ENCODE results near the gene ZNF462.
"Not testable (repeated sequence)": the region's sequence is repeated elsewhere in the genome, so short reads cannot be mapped to it uniquely, and the experiment has no call there.

The ZNF462 gene

GRCh38 chr9:106846857-106847256, 16.1 kb upstream of the ZNF462 start:
- DNase-seq, result no peak
- TF ChIP-seq POLR2A (IDR thresholded peaks at IDR 0.05; ENCODE audit: low read length) (no peak), GATA1 (IDR thresholded peaks at IDR 0.05; ENCODE audit: low read depth, low read length) (no peak)

DNA sequence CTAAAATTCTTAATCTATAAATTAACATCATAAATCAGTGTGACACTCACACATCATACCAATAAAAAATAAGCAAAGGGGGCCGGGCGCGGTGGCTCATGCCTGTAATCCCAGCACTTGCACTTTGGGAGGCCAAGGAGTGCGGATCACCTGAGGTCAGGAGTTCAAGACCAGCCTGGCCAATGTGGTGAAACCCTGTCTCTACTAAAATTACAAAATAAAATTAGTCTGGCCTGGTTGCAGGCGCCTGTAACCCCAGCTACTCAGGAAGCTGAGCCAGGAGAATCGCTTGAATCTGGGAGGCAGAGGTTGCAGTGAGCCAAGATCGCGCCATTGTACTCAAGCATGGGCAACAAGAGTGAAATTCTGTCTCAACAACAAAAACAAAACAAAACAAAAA, 11.3 kb upstream of the ZNF462 start:
- not testable (repeated sequence) for DNase-seq

- no peak for TF ChIP-seq GATA1 (IDR thresholded peaks at IDR 0.05; ENCODE audit: low read depth, low read length)
- DNase-seq, result no peak
Observed at GRCh38 chr9:106857811-106858470, 5.0 kb upstream of the ZNF462 start.

DNA sequence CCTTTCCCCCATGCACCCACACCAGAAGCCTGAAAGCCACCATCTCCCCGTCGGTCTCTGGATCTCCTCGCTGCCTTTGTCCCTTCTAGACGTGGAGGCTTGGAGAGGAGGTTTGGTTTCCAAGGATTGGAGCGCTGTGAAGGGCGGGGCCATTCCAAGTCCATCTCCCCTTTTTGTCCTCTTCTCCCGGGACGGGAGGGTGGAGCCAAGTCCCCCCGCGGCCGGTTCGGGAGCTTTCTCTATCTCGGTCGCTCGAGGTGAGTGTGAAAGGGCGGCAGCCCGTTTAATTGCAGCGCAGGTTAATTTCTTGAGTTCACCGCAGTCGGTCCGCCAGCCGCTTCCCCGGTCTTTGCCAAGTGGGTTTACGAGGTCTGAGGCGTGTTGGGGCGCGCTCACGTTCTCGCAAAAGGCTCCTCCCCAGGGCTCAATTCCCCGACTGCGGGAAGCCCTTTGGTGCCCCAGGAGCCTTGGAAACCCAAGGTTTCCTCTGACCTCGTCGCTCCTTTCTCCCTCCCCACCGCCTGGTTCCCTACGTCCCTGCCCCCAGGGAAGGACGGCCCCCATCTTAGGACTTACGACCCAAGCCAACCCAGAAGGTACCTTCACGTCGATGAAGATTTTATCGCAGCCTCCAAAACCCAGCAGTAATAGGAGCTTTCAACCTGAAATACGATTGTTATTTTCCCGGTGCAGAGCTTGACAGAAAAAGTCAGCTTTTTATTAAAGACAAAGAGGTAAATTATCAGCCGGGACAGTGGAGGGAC, 2.8 kb upstream of the ZNF462 start:
- DNase-seq, result no peak

DNA sequence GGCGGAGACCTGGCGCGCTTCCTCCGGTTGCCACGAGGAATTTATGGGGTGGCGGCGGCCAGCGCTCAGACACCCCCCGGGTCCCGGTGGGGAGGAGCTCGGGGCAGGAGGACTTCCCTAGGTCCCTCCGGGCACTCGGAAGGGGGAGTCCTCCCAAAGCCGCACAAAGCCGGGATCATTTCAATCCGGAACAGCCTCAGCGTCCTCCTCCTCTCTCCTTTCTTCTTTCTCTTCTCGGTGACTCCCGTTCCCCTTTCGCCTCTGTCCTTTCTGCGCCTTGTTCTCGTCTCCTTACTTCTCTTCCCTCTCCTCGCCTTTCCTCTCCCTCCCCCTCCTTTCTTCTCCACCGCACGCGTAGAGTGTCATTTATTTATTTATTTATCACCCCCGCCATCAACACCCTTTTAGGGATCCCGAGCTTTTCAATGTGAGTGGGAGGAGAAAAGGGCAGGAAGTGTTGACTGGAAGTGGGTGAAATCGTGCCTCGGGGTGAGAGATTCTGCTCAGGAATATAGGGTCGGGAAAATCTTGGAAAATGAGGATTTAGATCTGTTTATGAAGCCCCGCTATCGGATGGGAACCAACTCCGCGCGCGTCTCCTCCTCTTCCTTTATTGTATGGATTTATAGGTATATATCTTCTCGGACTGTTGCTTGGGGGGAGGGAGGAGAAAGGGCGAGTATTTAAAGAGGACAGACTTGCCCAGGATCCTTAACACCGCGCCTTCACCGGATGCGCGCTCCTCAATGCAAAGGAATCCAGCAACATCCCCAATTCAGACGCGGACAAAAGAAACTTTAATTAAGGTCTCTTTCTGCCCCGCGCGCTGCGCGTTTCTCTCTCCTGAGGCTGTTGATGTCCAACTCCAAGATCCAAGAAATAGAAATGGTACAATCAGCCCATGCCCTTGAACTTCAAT, 2.0 kb upstream of the ZNF462 start:
- no peak for DNase-seq
- TF ChIP-seq POLR2A (IDR thresholded peaks at IDR 0.05; ENCODE audit: low read length) (no peak), GATA1 (IDR thresholded peaks at IDR 0.05; ENCODE audit: low read depth, low read length) (no peak)

More for the DNA sequence above, 2.8 kb upstream of the ZNF462 start:
- no peak for TF ChIP-seq GATA1 (IDR thresholded peaks at IDR 0.05; ENCODE audit: low read depth, low read length)
- no peak for TF ChIP-seq POLR2A (IDR thresholded peaks at IDR 0.05; ENCODE audit: low read length)

DNA sequence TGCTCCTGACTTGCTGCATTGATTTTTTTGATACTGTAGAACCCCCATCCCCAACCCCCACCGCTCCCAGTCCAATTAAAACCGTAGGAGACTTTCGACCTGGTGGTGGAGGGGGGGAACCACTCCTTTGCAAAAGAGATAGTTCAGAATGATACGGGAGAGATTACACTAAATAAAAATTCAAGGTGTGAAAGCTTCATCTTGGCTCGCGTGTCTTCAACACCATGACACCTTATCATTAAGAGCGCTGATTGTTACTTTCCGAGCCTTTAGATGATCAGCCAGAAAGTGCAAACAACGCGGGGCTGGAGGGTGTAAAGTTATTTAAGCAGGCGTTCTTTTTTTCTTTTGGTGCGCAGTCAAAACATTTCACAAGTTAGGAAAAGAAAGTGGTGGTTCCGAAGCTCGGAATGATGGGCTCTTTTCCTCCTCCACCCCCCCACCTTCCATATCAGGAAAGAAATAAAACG, 1.3 kb upstream of the ZNF462 start:
- DNase-seq, result no peak
- no peak for TF ChIP-seq POLR2A (IDR thresholded peaks at IDR 0.05; ENCODE audit: low read length)

- TF ChIP-seq GATA1 (IDR thresholded peaks at IDR 0.05; ENCODE audit: low read depth, low read length) (no peak), POLR2A (IDR thresholded peaks at IDR 0.05; ENCODE audit: low read length) (no peak)
- no peak for DNase-seq
Observed at GRCh38 chr9:106862110-106862820, 701 bp upstream of the ZNF462 start.

DNA sequence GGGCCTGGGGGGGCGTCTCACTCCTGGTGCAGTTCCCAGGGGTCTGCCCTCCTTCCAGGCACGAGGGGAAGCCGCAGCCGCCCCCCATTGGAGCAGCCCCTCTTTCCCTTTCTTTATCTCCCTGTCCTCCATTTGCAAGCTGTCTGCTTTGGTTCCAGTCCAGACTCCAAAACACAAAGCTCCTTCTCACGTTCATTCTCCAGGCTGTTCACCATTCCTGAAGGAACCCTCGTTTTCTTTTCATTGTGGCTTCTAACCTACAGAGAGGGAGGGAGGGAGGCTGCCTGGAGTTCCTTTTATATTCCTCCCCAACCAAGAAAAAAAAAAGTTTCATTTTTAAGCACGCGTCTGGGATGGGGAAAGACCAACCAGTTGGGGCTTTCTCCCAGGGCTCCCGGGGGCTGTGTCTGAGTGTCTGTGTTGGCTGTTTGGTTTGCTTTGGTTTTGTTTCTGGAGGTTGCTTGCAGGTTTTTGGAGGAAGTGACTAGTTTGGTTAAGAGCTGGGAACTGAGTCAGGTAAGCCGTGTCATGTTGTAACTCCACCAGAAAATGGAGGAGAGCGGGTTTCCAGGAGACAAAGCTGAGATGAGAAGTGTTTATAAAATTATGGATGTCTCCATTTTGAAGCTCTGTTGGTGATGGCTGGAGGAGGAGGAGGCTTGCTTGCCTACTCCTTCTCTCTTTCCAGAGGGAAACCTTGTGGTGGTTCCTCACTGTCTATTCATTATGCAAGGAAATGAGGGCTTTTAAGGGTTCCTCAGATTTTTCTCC, 1.6 kb downstream of the ZNF462 start:
- no peak for TF ChIP-seq GATA1 (IDR thresholded peaks at IDR 0.05; ENCODE audit: low read depth, low read length)
- TF ChIP-seq POLR2A (IDR thresholded peaks at IDR 0.05; ENCODE audit: low read length), result no peak
- no peak for DNase-seq

DNA sequence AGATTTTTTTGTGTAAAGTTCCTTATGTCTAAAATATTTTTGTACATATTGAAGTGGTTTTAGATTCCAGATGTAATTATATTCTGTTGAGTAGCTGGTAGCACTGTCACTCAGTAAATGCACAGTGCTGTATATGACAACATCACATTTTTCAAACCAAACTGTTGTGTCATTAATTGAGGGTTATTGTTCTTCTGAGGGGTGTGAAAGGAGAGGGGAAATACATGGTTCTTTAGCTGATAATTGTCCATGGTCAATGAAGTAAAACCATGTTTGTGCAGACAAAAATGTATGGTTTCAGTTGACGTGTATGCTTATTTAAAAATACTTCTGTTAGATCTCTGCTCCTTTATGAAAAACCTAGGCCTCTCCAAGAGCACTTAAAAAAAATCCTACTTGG, 3.3 kb downstream of the ZNF462 start:
- TF ChIP-seq POLR2A (IDR thresholded peaks at IDR 0.05; ENCODE audit: low read length) (no peak), GATA1 (IDR thresholded peaks at IDR 0.05; ENCODE audit: low read depth, low read length) (no peak)
- no peak for DNase-seq

DNA sequence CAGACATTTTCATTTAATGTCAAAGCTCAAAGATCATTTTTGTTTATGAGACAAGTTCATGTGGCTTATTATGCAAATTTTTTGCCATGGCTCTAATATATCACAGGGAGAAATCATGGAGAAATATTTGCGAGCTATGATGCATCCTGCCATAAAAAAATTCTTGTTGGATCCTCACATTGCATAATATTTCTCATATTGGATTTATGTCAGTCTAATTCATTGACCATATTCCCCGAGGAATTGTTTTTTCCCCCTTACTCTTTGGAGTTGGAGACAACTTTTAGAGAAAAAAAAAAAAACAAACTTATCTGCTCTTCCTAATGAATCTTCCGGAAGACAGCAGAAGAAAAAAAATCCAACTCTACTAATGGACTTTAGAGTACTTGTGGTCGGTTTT, 4.3 kb downstream of the ZNF462 start:
- DNase-seq, result no peak
- no peak for TF ChIP-seq GATA1 (IDR thresholded peaks at IDR 0.05; ENCODE audit: low read depth, low read length)
- no peak for TF ChIP-seq POLR2A (IDR thresholded peaks at IDR 0.05; ENCODE audit: low read length)

DNA sequence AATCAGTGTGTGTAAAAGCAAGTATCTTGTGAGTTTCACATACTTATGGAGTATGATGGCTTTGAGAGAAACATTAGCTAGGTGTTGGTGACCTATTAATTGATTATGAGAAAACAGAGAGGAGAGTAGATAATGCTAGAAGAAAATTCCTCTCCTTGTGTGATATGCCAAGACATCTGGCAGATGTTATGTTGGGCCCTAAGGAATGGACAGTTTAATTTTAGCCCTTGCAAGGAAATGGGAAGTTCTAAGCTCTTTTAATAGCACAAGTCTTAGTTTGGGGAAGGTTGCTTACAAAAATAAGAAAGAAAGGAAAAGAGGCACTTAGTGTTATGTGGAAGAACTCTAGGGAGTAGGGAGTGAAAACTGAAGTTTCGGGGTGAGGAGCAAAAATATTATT, 5.1 kb downstream of the ZNF462 start:
- no peak for DNase-seq
- TF ChIP-seq GATA1 (IDR thresholded peaks at IDR 0.05; ENCODE audit: low read depth, low read length) (no peak), POLR2A (IDR thresholded peaks at IDR 0.05; ENCODE audit: low read length) (no peak)

DNA sequence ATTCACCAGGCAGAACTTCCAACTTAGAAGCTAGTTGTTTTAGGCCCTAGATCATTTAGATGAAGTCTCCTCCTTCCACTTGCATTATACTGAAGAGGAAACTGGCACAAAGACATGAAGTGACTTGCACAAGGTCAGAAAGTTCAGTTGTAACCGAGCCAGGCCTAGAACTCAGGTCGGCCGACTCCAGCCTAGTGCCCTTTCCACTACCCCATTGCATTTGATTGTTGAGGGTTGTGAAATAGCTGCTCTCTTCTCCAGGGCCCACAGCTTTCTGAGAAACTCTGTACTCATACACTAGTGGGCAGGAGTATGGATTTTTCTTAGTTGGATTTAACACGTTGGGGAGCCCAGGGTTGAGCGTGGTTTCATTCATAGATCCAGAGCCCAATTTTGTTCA, 5.6 kb downstream of the ZNF462 start:
- DNase-seq, result no peak
- TF ChIP-seq POLR2A (IDR thresholded peaks at IDR 0.05; ENCODE audit: low read length) (no peak), GATA1 (IDR thresholded peaks at IDR 0.05; ENCODE audit: low read depth, low read length) (no peak)

DNA sequence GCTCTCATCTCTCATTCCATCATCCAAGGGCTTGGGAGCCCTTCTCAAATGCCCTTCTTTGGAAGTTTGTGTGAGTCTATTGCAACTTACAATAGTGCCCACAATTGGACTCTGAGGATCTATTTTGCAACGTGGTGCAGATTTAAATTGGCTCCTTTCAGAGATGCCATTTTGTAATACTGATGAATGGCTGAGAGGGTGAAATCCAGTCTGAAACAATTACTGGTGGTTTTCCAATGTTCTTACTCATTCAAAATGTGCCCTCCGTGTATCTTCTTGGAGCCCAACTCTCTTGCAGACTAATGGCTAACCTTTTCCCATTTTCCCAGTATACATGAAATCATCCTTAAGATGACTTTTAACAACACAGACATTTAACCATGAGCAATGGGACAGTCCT, 6.1 kb downstream of the ZNF462 start:
- DNase-seq, result no peak
- no peak for TF ChIP-seq POLR2A (IDR thresholded peaks at IDR 0.05; ENCODE audit: low read length)
- TF ChIP-seq GATA1 (IDR thresholded peaks at IDR 0.05; ENCODE audit: low read depth, low read length), result no peak

Measured in erythroblast (primary cell).